ENCODE data around the gene EPB41L4A.
"Not testable (repeated sequence)": the region's sequence is repeated elsewhere in the genome, so short reads cannot be mapped to it uniquely, and the experiment has no call there.

The EPB41L4A gene

DNA sequence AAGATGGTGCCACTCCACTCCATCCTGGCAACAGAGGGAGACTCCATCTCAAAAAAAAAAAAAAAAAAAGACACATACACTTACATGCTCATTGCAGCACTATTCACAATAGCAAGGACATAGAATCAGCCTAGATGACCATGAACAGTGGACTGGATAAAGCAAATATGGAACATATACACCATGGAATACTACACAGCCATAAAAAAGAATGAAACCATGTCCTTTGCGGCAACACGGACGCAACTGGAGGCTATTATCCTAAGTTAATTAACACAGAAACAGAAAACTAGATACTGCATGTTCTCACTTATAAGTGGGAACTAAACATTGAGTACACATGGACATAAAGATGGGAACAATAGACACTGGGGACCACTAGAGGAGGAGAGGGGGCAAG lies 210.9 kb downstream of the EPB41L4A start:
- not testable (repeated sequence) for DNase-seq (ENCODE audit: low read depth)

DNA sequence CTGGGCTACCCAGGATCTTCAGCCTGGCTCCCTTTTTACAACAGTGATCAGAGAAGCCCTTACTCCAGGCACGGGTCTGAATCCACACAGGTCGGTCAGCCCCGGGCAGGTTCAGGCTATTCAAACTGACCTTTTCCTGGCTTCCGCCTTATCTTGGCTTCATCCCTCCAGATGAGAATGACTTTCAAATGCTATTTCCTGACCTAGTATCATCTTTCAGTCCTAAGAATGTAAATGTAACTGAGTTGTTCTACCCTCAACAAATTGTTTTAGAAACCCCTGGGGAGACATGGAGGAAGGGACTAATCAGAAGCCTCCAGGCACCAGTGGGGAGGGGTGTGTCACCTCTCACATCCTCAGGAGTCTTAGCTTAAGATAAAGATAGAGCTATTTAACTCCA lies 213.2 kb downstream of the EPB41L4A start:
- no peak for DNase-seq (ENCODE audit: low read depth)

DNA sequence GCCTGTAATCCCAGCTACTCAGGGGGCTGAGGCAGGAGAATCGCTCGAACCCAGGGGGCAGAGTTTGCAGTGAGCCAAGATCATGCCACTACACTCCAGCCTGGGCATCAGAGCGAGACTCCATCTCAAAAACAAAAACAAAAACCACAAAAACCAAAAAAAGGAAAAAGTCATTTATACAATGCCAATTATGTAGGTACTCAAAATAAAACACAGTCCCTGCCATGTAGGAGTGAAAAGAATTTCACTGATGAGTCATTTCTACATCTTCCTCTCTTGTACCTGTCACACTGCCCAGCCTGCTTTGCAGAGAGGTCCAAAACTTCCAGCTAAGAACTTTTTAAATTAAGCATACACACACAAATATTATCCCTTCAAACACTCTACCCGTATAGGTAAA lies 215.8 kb downstream of the EPB41L4A start:
- DNase-seq (ENCODE audit: low read depth), result no peak

DNA sequence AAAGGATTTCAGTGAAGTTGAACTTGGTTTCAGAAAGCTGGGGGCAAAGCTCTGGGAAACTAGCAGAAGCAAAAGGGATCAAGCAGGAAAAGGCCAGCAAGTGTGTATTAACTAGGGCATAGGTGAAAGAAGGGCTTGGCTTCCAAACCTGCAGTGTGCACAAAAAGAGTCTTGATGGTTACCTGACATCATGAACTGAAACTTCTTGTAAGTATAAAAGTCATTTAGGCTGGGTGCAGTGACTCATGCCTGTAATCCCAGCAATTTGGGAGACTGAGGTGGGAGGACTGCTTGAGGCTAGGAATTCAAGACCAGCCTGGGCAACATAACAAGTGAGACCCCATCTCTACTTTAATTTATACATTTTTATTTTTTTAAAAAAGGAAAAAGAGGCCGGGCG lies 216.4 kb downstream of the EPB41L4A start:
- no peak for DNase-seq (ENCODE audit: low read depth)

DNA sequence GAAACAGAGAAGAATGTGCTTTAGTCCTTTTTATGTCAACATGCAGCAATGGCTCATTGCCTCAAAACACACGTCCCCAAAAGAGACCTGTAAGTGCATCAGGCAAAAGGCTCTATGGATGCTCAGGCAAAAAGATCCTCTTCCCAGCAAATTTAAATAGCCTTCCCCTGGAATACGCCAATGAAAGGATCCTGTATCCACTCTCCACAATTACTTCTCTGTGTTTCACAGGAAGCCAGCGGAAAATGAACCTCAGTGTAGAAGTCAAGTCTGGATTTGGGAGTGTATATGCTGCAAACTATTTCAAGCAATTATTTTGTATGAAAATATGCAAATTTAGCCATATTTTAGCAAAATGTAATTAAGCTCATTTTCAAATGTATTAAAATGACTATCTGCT lies 217.9 kb downstream of the EPB41L4A start:
- no peak for DNase-seq (ENCODE audit: low read depth)

DNA sequence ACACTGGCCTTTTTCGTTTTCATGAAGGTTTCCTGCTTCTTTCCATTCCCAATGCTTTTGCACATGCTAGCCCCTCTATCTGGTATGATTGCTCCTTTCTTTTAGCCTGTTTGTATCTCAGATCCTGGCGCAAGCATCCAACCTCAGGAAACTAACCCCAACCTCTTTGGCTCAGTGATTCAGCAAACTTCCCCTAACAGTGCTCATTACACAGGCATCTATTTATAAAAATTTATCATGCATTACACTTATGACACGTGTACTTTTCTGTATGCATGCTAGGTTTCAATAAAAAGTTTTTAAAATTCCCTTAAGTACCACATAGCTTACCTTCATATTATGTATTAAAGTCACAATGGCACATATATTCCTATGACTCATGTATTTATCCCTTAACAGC lies 218.9 kb downstream of the EPB41L4A start:
- DNase-seq (ENCODE audit: low read depth), result no peak

DNA sequence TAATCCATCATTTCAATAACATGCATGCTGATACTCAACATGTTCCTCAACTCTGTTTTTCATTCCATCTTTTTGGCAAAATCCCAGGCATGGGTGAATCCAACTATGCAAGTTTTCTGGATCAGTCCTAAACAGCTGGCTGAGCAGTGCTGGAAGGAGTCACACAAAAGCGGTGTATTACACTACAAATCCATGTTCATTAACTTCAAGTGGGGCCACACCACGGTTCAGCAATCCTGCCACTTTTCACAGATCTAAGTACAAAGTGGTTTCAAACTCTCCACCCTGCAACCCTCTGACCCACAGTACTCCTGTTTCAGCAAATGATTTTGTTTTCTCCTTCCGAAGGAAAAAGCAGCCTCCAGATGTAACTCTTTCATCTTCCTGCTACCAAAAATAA lies 222.5 kb downstream of the EPB41L4A start:
- no peak for DNase-seq (ENCODE audit: low read depth)

DNA sequence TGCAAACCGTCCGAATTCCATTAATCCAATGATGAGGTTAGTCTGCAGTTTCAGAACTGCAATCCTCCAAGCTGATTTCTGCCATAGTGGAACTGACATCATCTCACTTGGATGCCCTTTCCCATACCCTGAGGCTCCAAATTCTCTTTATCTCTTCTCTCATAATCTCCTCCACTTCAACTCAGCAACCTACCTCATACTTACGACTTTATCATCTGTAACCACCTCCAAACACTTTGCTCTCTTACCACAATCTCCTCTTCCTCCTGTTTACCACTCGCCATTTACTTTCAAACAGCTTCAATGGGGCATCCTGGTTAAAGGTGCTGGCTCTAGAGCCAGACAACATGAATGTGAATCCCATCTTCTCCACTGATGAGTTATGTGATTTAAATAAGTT lies 223.2 kb downstream of the EPB41L4A start:
- no peak for DNase-seq (ENCODE audit: low read depth)

DNA sequence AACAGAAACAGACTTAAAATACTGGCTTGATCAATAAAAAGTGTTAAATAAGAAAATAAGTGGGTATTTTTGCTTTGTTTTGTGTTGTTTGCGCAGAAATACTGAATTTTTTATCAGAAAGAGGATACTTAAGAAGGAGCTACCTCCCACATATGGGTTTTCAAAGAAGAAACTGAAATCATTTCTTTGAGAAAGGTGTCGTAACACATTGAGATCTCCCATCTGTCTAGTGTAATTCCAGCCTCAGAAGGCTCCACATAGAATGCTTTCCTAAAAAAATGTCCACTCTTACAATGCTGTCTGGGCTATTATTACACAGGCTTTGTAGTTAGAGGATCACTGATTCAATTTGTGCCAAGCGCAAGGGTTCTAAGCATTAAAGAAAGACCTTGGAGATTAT lies 226.2 kb downstream of the EPB41L4A start:
- DNase-seq (ENCODE audit: low read depth), result no peak

DNA sequence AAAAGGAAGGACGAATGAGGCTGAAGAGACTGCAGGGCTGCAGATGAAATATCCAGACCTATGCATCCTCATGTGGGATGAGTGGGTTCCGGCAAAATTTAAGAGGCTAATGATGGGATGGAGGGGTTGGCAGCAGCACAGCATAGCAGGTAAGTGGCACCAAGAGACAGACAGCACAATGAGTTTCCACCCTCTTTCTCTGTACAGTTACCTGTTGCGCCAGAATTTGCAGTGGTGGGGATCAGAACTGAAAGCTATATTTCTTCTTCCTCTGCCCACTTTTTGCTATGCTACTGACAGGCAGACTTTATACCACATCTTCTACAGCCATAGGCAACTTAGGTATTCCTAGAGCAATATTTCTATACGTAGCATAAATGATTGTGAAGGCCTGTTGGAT lies 227.0 kb downstream of the EPB41L4A start:
- DNase-seq (ENCODE audit: low read depth), result no peak

DNA sequence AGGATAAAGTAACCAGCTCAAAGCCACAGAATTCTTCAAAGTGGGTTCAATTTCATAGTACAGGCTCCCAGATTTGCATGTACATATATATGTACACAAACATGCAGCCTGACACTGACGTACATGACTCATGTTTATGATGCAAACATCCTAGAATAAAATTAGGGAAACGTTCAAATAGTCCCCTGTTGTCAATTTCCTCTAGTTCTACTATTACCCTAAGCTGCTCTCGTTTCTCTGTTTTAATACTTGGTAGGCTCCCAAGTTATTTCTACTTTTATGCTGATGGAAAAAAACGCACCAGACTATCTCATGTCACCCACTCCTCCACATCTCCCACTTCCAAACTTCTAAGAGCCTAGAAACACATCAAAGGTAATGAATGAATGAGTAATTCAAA lies 229.7 kb downstream of the EPB41L4A start:
- no peak for DNase-seq (ENCODE audit: low read depth)

DNA sequence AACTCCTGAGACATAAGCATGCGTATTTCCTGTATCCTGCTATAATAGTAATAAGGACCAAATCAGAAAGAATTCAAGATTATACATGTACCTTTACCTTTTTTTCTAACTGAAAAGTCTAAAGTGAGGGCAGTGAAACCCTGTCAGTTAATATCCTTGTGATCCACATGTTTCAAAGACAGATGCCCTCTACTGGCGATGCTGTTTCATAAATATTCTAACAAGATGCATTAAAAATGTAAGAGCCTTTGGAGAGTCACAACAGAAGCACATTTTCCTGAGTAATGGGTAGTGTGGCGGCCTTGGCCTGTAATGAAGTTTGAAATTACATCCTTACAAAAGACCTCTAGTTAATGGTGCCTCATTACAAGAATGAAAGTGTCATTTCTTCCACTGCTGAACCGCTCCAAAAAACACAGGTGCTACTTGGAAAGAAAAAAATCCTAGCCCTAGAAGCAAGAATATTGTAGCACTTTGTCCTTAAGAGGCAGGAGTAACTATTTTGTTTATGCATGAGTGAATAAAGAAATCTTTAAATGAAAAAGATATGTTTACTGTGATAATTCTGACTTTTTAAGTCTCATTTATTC lies 232.6 kb downstream of the EPB41L4A start:
- no peak for DNase-seq (ENCODE audit: low read depth)

DNA sequence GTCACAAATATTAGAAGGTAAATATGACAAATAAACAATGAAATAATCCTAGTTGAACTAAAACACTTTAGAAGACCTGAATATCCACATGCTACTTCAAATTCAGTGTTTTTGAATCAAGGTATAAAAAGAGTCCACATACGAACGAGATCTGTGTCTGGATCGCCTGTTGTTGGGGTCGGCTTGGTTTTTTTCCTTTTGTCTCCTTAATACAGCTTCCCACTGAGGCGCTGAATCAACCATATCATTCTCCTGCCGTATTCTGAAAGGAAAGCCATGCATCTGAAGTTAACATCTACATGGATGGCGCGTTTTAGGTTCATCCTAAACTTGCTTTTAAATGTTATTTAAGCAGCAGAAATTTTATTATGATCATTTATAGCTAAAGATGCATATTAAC lies 235.2 kb downstream of the EPB41L4A start:
- no peak for DNase-seq (ENCODE audit: low read depth)

DNA sequence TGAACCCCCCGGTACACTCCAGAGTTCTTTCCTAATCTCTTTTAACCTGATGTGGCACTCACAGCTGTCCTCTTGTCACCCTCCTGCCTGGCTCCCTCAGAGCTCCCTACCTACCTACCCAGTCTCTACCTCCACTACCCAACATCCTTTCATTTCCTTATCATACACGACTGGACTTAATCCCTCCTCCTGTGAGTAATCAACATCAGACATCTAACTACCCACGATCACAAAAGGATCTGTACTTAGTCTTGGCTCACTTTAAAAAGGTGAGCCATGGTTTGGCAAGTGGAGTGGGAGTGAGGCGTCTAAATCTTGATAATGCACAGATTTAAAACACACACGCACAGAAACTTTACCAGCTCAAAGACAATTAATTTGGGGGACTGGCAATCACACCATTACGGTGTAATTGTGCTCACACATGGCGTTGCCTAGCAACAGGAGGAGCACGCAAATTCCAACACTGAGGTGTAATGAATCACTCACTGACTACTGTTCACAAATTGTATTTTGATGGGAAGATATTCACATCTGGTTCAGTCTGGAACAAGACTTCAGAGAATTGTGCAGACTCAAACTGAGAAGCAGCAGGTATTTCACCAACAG lies 235.9 kb downstream of the EPB41L4A start:
- DNase-seq (ENCODE audit: low read depth), result no peak

DNA sequence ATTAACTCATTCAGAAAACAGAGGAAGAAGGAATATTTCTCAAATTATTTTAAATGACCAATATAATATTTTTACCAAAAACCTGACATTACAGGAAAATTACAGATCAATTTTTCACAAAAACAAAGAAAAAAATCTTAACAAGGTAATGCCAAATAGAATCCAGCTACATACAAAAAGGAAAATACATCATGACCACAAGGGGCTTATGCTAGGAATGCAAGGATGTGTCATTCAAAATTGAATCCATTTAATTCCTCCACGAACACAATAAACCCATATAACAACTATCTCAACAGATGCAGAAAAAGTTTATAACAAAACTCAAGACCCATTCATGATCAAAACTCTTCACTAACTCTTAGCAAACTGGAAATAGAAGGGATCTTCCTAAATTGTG lies 239.8 kb downstream of the EPB41L4A start:
- no peak for DNase-seq (ENCODE audit: low read depth)

DNA sequence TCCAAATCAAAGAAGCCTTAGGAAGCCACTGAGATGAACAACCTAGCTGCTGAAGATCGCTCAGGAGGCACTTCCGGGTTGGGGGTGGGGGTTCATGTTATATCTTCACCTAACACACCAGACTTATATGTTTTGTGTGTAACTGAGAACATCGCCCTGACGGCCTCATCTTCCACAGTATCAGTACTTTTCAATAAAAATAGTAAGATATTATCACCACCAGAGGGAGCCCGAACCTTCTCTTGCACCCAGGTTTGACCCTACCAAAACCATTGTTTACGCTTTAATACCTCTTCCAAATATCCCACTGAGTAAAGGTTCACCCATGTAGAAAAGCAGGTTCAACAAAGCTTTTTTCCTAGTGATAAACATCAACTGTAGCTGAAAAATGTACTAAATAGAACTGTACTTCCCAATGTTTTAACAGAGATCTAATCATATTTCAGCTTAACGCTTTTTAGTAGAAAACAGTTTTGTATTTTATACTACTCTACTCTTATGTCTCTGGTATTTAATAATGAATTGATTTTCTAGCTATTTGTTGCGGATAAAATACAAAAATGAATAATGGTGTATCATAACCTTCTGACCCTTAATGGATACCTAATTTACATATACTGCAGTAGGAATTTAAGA lies 244.0 kb downstream of the EPB41L4A start:
- DNase-seq (ENCODE audit: low read depth), result peak; percentile 2

DNA sequence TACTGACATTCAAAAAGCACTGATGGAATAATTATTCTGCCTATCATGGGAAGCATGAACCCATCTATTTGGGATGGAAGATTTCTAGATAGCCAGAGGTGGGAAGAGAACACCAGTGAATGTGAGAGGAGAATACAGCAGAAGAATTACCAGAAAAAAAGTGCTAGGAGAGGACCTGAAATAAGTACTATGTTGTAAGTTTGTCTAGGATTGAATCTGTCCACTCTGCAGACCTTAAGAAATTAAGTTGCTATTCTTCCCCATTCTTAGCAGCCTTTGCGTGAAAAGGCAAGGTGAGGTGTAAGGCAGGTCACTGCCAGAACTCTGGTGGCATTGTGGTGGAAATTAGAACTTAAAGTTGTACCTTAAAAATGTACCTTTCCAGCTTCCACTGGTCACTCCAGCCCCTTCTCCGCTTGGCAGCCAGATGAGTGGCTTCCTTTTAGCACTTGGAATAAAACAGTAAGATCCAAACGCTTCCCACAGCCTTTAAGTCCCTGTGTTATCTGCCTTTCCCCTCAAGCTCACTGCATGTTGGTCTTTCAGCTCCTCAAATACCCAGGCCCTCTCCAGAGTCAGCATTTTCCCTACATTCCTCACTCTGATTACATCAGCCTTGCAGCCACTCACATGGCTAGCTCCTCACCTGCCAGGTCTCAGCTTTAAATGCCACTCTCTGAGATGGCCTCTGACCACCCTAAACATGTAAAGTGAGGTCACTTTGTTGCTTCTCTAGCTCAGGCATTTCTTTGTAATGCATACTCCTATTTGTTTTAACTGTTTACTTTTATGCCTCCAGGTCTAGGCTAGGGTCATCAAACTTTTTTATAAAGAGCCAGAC lies 253.0 kb downstream of the EPB41L4A start:
- DNase-seq (ENCODE audit: low read depth), result no peak

DNA sequence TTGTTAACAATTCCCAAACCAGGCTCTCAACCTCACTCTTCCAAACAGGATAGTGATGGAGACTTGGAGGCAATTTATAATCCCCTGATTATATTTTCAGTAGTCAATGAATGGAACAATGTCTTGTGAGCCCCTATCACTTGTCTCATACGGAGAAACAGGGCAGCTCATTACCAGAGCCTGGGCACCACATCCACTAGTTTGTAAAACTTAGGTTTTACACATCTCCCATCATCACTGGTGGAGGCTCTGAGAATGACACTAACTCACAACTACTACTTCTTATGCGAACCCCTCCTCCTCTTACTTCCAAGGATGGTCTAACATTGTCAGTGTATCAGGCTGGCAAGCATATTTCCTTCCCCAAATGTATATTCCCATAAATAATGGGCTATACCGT lies 253.7 kb downstream of the EPB41L4A start:
- no peak for DNase-seq (ENCODE audit: low read depth)

DNA sequence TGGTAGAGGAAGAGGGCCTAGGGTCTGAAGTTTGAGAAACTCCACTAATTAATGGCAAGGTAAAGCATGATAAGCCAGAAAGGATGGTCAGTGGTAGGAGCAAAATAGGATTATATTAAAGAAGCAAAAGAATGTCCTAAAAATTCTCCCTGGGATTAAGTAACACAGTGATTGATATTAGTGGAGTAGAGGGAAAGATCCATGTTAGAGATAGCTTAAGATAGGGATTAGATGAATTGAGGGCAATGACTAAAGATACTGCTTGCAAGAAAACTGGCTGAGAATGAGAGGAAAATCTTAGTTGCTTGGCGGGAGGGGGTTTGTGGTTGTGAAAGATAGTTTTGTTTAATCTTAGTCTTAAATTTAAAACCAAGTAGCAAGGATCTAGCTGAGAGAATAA lies 255.6 kb downstream of the EPB41L4A start:
- no peak for DNase-seq (ENCODE audit: low read depth)

DNA sequence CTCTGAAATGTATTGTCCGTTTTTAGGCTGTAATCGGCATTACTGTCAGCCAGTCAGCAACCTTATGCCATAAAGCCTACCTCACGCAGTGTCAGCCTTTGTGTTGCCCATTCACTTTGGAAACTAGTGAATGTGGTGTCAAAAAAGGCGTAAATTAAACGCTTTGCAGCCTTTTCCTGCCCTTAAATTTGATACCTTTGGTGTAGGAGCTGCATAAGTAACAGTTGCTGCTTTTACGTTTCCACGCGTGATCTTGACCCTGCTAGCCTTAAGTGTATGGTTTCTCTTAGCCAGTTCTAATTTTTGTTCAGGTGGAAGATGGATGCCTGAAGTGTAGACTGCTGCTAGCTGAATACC lies 257.7 kb downstream of the EPB41L4A start:
- DNase-seq (ENCODE audit: low read depth), result no peak

DNA sequence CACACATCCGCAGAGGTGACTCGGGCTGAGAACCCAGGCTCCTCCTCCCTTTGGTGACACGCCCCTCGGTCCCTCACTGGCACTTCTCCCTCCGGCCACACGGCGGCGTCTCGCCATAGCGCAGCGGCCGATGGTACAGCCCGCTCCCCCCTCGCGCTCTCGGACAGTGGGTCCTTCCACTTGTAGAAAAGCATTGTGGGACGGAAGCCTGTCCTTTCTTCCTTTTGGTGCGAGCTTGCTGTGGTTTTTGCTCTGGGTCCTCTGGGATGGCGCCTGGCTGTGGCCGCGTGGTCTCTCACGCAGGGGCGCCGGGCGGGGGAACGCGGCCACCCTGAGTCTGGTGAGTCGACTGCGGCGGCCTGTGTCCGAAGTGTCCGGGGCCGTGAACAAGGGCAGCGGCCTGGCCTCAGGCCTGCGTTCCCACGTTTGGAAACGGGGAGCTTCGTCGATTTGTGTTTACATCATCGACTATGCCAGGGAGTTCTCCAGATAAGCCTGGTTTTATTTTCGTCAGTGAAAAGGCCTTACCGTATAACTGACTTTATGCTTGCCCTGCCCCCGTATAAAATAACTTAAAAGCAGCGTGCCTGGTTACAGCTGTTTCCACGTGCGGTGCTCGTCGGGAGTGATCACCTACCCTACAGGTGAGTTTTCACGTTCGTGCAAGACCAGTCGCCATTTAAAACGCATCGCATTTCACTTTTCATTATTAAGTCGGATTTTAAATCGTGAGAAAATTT lies 258.3 kb downstream of the EPB41L4A start:
- DNase-seq (ENCODE audit: low read depth), result peak; percentile 84

DNA sequence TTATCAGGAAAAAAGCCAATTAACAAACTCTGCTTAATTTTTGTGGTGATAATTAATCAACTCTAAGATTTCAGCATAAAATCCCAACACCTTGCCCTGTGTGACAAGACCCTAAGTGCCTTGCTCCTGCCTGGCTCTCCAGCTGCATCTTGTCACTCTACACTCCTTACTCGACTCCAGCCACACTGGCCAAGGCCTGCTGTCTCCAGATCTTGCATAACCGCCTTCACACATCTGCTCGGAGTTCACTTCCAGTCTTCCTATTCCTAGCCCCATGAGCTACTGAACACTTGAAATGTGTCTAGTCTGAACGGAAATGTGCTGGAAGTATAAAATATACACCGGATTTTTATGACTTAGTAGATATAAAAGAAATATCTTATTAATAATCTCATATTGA lies 259.6 kb downstream of the EPB41L4A start:
- no peak for DNase-seq (ENCODE audit: low read depth)

Data from T follicular helper cell (primary cell).